OCI-LY7 (cell line): ENCODE measurements around the gene SLC35F4. TPM values are rescaled to one million over a fixed set of nuclear protein-coding genes. Genes with fewer than 3 reads are reported as not detected.

Experiments used
- BruUV-seq: library from RNA; stranded (reverse); fragments of 400-500 nt; replicated peaks from 2 replicates; lab custom pipeline; 2021; lab: Mats Ljungman, UMichigan
- CTCF ChIA-PET: fragments of 300-600 bp; sonication (Branson Sonifier 250); formaldehyde crosslinking; loops from one replicate; lab custom pipeline; 2022; ENCODE audit warnings: antibody characterized with exemption; ENCODE audit not compliant: unreplicated experiment; lab: Charles Lee
- POLR2A ChIA-PET: fragments of 300-600 bp; sonication (Branson Sonifier 250); formaldehyde crosslinking; loops from one replicate; lab custom pipeline; 2022; ENCODE audit warnings: antibody characterized with exemption; lab: Charles Lee
- DNase-seq: peaks from one replicate; pipeline ENCODE4 v3.0.0-alpha.2; 2015; ENCODE audit warnings: low spot score
- H2AFZ ChIP-seq: fragments of 200-600 bp; sonication (generic), shearing (Covaris generic); 2 replicates; pipeline ENCODE4 v1.6.1; 2014; ENCODE audit warnings: mild to moderate bottlenecking, antibody characterized with exemption, low read length, moderate library complexity
- H3K27ac ChIP-seq: fragments of 200-600 bp; sonication (generic); 2 replicates; pipeline ENCODE4 v1.5.1; 2014; ENCODE audit warnings: mixed run types, low read depth, mild to moderate bottlenecking, moderate library complexity, low read length, inconsistent platforms; ENCODE audit not compliant: poor library complexity, severe bottlenecking
- H3K36me3 ChIP-seq: fragments of 200-600 bp; sonication (generic); 2 replicates; pipeline ENCODE4 v1.6.1; 2014; ENCODE audit warnings: mild to moderate bottlenecking, antibody characterized with exemption, low read length, moderate library complexity, mixed read lengths; ENCODE audit not compliant: insufficient read depth
- H3K4me1 ChIP-seq: fragments of 200-600 bp; sonication (generic); 2 replicates; pipeline ENCODE4 v1.5.1; 2014; ENCODE audit warnings: mild to moderate bottlenecking, low read length; ENCODE audit not compliant: insufficient read depth, poor library complexity, severe bottlenecking
- H3K4me2 ChIP-seq: fragments of 200-600 bp; sonication (generic); 2 replicates; pipeline ENCODE4 v1.6.1; 2014; ENCODE audit warnings: mild to moderate bottlenecking, low read length
- H3K4me3 ChIP-seq: fragments of 200-600 bp; sonication (generic); 2 replicates; pipeline ENCODE4 v1.5.1; 2014; ENCODE audit warnings: mild to moderate bottlenecking, low read depth, low read length; ENCODE audit not compliant: poor library complexity, severe bottlenecking
- H3K79me2 ChIP-seq: fragments of 200-600 bp; sonication (generic); 2 replicates; pipeline ENCODE4 v1.6.1; 2016; ENCODE audit warnings: low read depth, mild to moderate bottlenecking, low read length, moderate library complexity, mixed read lengths; ENCODE audit not compliant: insufficient read depth
- H3K9me2 ChIP-seq: fragments of 200-600 bp; sonication (generic); 2 replicates; pipeline ENCODE4 v1.6.1; 2016; ENCODE audit warnings: mild to moderate bottlenecking, low read length, mixed read lengths; ENCODE audit not compliant: insufficient read depth
- H3K9me3 ChIP-seq: fragments of 200-600 bp; sonication (generic); 2 replicates; pipeline ENCODE4 v1.6.1; 2014; ENCODE audit warnings: mild to moderate bottlenecking, mixed run types, low read length, mixed read lengths
- H4K20me1 ChIP-seq: fragments of 200-600 bp; sonication (generic); 2 replicates; pipeline ENCODE4 v1.6.1; 2014; ENCODE audit warnings: mild to moderate bottlenecking, antibody characterized with exemption, low read length, moderate library complexity, mixed read lengths; ENCODE audit not compliant: insufficient read depth
- CTCF ChIP-seq: fragments of 200-600 bp; sonication (generic); conservative IDR thresholded peaks from 2 replicates; pipeline ENCODE4 v1.5.1; 2014; ENCODE audit warnings: mild to moderate bottlenecking, antibody characterized with exemption, low read length, moderate library complexity, mixed read lengths
- EZH2phosphoT487 ChIP-seq: fragments of 200-600 bp; sonication (generic); IDR thresholded peaks from 2 replicates; pipeline ENCODE4 v1.6.1; 2018; ENCODE audit warnings: low read depth, borderline replicate concordance, mild to moderate bottlenecking, mixed run types, antibody characterized with exemption, low read length, moderate library complexity, mixed read lengths
- intact Hi-C: fragments of 100-400 bp; cut with micrococcal nuclease; formaldehyde crosslinking; loops from one replicate; pipeline ENCODE4 v1.10.0; 2022; ENCODE audit not compliant: unreplicated experiment
- total RNA-seq, 2 experiments: library from RNA; depleted of rRNA in 1 of 2; stranded (reverse); fragments of >200 nt in 1 of 2; shearing (Covaris generic) in 1 of 2; gene quantifications; 2 replicates each; pipeline ENCODE4 v1.2.3, GENCODE V29; 2014 to 2022

Gene SLC35F4
- total RNA-seq, 2 experiments from 2014 or later = not detected

GRCh38 chr14:57846596-57846995 lies 19.3 kb downstream of the SLC35F4 start:
- no peaks in the 10 kb centered on the region for H4K20me1 ChIP-seq
- no peaks in the 10 kb centered on the region for H3K9me2 ChIP-seq
- intact Hi-C loops = no loop called here
- H3K4me1 ChIP-seq = no peaks in the 10 kb centered on the region
- H3K4me2 ChIP-seq = no peak overlapping the region
- H3K4me3 ChIP-seq = no peak overlapping the region
- no peaks in the 10 kb centered on the region for H3K79me2 ChIP-seq
- H3K36me3 ChIP-seq = no peaks in the 10 kb centered on the region
- no peak overlapping the region for H2AFZ ChIP-seq
- TF ChIP-seq EZH2phosphoT487 (no peak), CTCF (no peak)
- no peak overlapping the region for H3K27ac ChIP-seq
- ChIA-PET CTCF (no interaction called here), POLR2A (no interaction called here)
- no TSS peak for BruUV-seq
- no peak for DNase-seq
- H3K9me3 ChIP-seq = no peaks in the 10 kb centered on the region

GRCh38 chr14:57845802-57846531 lies 19.9 kb downstream of the SLC35F4 start:
- H4K20me1 ChIP-seq = no peaks in the 10 kb centered on the region
- no peak overlapping the region for H3K4me3 ChIP-seq
- no peak for TF ChIP-seq EZH2phosphoT487
- no peak for TF ChIP-seq CTCF
- no peak overlapping the region for H3K27ac ChIP-seq
- DNase-seq = no peak
- no peaks in the 10 kb centered on the region for H3K36me3 ChIP-seq
- H3K4me2 ChIP-seq = no peak overlapping the region
- no peaks in the 10 kb centered on the region for H3K4me1 ChIP-seq
- H2AFZ ChIP-seq = no peak overlapping the region
- intact Hi-C loops = no loop called here
- BruUV-seq = no TSS peak
- POLR2A ChIA-PET = no interaction called here
- CTCF ChIA-PET = no interaction called here
- no peaks in the 10 kb centered on the region for H3K9me2 ChIP-seq
- H3K79me2 ChIP-seq = no peaks in the 10 kb centered on the region
- no peaks in the 10 kb centered on the region for H3K9me3 ChIP-seq

GRCh38 chr14:57845316-57845715 lies 20.6 kb downstream of the SLC35F4 start:
- H2AFZ ChIP-seq = no peak overlapping the region
- POLR2A ChIA-PET = no interaction called here
- CTCF ChIA-PET = no interaction called here
- H3K4me2 ChIP-seq = no peak overlapping the region
- H3K4me1 ChIP-seq = no peaks in the 10 kb centered on the region
- H3K36me3 ChIP-seq = no peaks in the 10 kb centered on the region
- H3K9me3 ChIP-seq = no peaks in the 10 kb centered on the region
- intact Hi-C loops = no loop called here
- no TSS peak for BruUV-seq
- no peak overlapping the region for H3K4me3 ChIP-seq
- TF ChIP-seq EZH2phosphoT487 (no peak), CTCF (no peak)
- no peaks in the 10 kb centered on the region for H3K79me2 ChIP-seq
- H3K9me2 ChIP-seq = no peaks in the 10 kb centered on the region
- no peaks in the 10 kb centered on the region for H4K20me1 ChIP-seq
- no peak overlapping the region for H3K27ac ChIP-seq
- no peak for DNase-seq
